Transverse colon (tissue), 4 donors: ENCODE results near the gene NHERF2.

Experiments used
- POLR2A ChIP-seq: fragments of 450-650 bp; IDR thresholded peaks from one replicate; pipeline ENCODE4 v1.6.1; 2016; ENCODE audit warnings: antibody characterized with exemption, mild to moderate bottlenecking, moderate library complexity
- POLR2AphosphoS5 ChIP-seq, 3 donors: sonication (generic); formaldehyde crosslinking; IDR thresholded peaks; one replicate each; pipeline ENCODE4 v1.6.1; 2016; ENCODE audit warnings: antibody characterized with exemption in 3 of 3
- TF ChIP-seq, protein P1 (sequence below), 5 experiments: fragments of 200-600 bp in 3 of 5; fragments of 450-650 bp in 2 of 5; sonication (generic) in 3 of 5; IDR thresholded peaks; 1 replicate in 2 of 5; 2 replicates in 3 of 5; pipeline ENCODE4 v1.5.1; 2016 to 2017; ENCODE audit warnings: antibody characterized with exemption in 5 of 5, inconsistent platforms in 3 of 5, mild to moderate bottlenecking in 2 of 5, moderate library complexity in 1 of 5

DNA sequence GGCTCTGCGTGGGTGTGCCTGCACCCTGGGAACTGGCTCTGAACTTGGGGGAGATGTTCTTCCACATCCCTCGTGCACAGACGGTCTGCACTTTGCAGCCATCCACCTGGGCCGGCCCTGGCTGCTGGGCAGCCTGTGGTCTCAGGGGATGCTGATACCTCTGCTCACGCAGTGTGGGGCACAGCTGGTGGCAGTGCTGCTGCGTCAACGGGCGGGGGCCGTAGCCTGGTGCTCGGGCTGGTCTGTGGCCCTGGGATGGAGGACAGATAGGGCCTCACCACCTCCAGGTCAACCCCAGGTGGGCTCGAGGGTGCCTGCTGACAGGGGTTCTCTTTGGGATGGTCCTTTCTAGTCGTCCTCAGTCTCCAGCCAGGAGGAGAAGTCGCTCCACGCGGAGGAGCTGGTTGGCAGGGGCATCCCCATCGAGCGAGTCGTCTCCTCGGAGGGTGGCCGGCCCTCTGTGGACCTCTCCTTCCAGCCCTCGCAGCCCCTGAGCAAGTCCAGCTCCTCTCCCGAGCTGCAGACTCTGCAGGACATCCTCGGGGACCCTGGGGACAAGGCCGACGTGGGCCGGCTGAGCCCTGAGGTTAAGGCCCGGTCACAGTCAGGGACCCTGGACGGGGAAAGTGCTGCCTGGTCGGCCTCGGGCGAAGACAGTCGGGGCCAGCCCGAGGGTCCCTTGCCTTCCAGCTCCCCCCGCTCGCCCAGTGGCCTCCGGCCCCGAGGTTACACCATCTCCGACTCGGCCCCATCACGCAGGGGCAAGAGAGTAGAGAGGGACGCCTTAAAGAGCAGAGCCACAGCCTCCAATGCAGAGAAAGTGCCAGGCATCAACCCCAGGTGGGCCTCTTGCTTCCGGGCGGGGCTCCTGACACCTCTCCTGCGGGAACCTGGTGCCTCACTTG, 57.4 kb downstream of the NHERF2 start:
- TF ChIP-seq POLR2A (no peak), POLR2AphosphoS5 (IDR thresholded peaks at IDR 0.05) (no peak)
- TF ChIP-seq, protein P1, sequence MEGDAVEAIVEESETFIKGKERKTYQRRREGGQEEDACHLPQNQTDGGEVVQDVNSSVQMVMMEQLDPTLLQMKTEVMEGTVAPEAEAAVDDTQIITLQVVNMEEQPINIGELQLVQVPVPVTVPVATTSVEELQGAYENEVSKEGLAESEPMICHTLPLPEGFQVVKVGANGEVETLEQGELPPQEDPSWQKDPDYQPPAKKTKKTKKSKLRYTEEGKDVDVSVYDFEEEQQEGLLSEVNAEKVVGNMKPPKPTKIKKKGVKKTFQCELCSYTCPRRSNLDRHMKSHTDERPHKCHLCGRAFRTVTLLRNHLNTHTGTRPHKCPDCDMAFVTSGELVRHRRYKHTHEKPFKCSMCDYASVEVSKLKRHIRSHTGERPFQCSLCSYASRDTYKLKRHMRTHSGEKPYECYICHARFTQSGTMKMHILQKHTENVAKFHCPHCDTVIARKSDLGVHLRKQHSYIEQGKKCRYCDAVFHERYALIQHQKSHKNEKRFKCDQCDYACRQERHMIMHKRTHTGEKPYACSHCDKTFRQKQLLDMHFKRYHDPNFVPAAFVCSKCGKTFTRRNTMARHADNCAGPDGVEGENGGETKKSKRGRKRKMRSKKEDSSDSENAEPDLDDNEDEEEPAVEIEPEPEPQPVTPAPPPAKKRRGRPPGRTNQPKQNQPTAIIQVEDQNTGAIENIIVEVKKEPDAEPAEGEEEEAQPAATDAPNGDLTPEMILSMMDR (IDR thresholded peaks at IDR 0.05): no peak
